HG03045 (cell line): ENCODE results near the gene PLCH1.

Source experiments
- ATAC-seq: cut with Tn5 transposase; IDR thresholded peaks from one replicate; pipeline ENCODE4 v1.9.1; 2021; ENCODE audit warnings: mild to moderate bottlenecking, moderate library complexity; ENCODE audit not compliant: unreplicated experiment

PLCH1 gene

DNA sequence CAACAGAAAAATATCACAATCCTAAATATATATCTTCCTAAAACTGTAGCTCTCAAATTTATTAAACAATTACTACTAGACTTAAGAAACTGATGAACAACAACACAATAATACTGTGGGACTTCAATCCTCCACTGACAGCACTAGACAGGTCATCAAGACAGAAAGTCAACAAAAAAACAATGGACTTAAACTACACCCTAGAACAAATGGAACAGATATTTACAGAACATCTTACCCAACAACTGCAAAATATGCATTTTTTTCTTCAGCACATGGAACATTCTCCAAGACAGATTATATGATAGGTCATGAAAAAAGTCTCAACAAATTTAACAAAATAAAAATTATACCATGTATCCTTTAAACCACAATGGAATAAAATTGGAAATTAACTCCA lies 133.4 kb downstream of the PLCH1 start:
- no peak for ATAC-seq

DNA sequence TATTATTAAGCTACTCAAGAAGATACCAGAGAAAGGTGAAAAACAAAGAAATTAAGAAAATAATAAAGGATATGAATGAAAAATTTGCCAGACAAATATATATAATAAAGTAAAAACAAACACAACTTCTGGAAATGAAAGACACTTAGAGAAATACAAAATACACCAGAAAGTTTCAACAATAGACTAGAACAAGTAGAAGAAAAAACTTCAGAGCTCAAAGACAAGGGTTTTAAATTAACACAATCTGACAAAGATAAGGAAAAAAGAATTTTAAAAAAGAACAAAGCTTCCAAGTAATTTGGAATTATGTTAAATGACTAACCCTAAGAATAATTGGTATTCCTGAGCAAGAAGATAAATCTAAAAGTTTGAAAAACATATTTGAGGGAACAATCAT lies 135.3 kb downstream of the PLCH1 start:
- ATAC-seq, result no peak

DNA sequence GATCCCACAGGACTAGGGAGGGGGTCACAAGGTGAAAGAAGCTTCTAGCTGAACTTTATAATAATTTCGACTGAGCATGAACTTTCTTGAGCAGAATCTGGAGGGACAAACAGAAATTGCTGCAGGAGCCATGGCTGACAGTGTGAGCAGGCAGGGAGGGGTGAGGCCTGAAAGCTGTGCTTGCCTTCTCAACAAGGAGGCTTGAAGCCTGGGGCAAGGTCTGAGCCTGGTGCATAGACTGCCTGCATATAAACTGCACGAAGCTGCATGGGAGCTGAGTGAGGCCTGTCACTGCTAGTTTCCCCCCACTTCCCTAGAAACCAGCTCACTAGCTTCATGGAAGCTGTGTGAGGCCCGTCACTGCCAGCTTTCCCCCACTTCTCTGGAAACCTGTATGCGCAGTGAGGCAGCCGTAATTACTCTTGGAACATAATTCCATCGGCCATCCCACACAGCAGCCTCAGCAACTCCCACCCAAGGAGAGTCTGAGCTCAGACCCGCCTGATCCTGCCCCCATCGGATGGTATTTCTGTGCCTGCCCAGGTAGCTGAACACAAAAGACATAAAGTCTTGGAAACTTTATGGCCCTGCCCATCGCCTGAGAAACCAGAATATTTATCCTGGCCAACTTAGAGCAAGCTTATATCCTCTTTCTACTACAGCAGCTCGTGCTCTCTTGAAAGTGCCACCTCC lies 136.5 kb downstream of the PLCH1 start:
- no peak for ATAC-seq

DNA sequence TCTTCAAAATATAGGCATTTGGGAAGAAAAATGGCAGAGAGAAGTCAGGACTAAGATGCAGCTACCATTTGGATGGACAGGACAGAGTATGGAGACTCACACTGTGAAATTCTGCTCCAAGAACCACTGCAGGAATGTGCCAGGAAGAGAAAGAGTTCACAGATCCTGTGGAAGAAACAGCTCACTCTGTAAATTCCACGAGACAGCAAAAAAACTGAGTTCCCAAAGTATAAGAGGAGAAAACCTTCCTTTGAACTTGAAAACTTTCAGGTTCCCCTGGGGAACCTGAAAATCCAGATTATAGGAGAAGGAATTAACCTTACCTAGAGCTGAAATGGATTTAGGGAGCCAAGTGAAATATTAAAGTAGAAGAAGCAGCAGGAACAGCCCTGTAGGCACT lies 137.1 kb downstream of the PLCH1 start:
- ATAC-seq, result no peak

DNA sequence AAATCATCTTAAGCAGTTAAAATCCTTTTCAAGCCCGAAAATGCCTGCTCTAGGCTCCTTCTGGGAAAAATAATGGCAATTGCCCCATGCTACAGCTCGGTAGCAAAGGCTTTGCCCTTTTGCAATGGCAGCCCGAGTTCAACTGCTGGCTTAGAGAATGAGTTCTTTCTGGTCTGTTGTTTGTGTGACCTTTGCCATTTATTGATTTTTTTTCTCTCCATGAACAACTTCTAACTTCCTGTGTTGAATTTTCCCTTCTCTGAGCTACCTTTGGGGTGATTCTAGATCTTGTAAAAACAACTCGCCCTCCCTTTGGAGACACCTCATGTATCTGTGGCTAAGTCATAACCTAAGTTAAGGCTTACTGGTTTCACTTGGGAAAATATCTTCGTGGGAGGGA lies 139.3 kb downstream of the PLCH1 start:
- no peak for ATAC-seq

DNA sequence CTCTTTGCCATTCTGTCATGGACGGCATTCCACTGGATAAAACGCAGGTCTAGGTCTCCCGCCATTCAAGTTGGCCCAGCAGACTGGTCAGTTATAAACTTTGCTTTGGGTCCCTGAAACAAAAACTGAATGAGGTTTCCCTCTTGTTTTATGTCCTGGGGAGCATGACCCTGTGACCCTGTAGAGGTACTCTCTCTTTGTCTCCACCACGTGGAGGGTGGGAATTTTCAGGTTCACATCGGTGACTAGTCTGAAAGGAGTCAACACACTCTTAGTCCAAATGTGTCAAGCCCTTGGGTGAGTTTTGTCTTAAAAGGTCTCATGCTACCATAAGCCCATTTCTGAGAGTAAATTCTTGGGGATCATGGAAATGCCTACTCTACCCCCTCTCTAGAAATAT lies 139.9 kb downstream of the PLCH1 start:
- ATAC-seq, result no peak

DNA sequence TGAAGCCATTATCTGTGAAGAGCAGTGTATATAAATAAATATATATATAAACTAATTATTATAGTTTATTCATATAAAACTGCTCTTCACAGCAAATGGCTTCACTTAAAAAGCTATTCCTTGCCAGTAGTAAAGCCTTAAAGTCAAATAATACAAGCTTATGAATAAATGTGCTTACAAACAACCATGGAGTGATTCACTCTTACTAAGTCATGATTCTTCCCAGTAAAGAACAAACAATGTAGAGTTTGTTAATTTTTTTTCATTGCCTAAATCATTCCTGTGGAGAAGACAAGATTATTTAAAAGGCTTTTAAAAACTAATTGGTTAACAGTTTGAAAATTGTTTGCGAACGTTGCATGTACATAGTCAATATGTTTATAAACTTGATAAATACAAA lies 140.7 kb downstream of the PLCH1 start:
- ATAC-seq, result no peak

DNA sequence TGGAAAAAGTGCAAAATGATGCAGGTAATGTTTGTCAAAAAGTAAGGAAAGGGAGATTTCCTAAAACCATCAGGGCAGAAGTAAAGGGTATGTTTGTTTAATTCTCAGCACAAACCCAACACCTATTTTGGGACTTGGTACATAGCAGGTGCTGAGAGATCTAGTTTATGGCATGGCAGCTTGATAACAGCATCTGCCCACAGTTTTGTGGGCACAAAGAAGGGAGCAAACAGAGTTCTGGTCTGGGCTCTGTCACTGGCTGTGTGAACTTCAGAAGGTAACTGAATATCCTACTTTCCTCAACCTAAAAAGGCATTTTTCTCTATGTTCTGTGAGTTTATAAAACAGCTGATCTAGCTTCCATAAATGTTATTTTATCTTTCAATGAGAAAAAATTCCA lies 141.6 kb downstream of the PLCH1 start:
- ATAC-seq, result no peak

DNA sequence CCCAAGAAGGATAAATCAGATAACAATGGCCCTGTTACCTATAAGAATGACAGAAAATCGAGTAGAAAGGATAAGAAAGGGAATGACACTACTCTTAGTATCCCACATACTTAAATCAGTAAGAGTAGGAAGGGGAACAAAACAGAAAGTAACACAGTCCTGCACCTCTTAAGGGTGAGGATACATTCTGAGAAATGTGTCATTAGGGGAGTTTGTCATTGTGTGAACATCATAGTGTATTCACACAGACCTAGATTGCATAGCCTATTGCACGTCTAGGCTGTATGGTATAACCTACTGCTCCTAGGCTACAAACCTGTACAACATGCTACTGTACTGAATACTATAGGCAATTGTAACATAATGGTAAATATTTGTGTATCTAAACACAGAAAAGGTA lies 142.6 kb downstream of the PLCH1 start:
- no peak for ATAC-seq

DNA sequence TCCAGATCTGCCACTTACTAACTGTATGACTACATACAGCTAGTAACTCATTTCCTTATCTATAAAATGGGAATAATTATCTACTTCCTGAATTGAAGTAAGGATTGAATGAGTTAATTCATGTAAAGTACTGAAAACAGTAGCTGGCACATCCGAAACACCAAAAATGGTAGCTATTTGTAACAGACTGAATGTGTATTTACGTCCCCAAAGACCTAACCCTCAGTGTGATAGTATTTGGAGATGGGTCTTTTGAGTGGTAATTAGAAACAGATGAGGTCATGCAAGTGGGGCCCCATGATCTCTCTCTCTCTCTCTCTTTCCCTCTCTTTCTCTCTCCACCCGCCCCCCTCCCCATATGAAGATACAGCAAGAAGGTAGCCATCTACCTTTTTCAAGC lies 146.2 kb downstream of the PLCH1 start:
- no peak for ATAC-seq

DNA sequence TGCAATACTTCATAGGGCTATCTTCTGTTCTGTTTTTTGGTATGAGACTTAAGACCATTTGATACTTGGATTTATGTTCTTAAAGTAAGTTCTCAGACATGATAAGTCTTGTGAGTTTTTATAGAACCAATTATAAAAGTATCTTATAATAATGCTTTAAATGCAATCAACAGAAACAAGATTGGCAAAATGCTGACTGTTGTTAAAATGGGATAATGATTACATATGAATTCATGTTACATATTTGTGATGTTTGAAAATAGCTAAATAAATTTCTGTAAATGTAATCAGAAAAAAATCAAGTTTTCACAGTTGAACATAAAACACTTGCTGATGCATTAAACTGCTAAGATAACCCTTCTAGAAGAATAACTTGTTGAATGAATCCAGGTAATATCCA lies 148.3 kb downstream of the PLCH1 start:
- ATAC-seq, result no peak

DNA sequence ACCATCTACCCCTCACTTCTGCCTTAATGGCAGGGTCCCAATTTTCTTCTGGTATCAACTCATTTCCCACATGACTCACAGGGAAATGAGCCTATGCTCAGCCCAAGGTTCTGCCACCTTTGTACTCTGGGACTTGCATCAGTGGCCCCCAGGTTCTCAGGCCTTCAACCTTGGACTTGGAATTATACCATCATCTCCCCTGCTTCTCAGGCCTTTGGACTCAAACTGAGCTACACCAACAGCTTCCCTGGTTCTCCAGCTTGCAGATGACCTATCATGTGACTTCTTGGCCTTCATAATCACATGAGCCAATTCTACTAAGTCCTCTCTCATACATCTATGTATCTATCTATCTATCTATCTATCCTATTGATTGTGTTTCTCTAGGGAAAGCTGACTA lies 149.5 kb downstream of the PLCH1 start:
- ATAC-seq, result no peak

DNA sequence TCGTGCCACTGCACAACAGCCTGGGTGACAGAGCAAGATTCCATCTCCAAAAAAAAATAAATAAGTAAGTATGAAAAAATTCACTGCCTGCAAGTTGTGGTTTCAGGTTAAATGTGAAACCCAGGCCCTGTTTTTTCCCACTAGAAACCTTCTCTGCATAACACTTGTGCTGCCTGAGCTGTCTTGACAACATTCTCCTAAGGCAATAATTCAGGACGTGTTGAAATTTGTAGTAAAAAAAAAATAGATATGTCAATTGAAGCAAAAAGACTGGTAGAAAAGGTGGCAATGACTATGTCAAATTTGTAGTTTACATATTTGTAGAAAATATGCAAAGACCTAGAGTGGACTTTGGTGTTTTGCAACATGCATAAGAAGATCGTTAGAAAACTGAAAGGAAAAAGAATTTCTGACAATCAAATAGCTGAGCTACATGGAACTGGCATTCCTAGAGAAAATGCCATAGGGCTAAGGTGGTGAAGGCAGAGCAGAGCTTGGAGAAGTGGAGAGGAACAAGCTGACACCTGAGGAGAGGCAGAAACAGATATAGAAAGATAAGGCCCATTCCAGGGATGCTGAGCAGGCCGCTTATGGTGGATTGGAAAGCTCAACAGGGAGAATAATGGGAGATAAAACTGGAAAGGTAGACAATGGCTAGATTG lies 150.2 kb downstream of the PLCH1 start:
- no peak for ATAC-seq

DNA sequence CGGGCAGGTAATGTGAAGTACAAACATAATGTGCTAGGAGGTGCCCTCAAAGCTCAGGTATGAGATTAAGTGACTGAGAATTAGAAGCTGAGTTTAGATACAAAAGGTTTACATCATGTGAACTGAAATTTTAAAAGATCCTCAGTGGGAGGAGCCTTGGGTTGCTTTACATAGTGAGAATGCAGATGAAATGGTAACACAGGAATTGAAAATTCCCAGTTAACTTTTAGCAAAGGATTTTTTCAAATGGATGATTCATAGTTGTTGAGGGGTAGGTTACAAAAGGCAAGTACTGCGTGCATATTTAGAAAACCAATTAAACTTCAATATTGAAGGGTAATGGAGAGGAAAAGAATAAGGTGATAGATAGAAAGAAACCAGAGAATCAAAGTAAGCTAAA lies 157.3 kb downstream of the PLCH1 start:
- no peak for ATAC-seq

DNA sequence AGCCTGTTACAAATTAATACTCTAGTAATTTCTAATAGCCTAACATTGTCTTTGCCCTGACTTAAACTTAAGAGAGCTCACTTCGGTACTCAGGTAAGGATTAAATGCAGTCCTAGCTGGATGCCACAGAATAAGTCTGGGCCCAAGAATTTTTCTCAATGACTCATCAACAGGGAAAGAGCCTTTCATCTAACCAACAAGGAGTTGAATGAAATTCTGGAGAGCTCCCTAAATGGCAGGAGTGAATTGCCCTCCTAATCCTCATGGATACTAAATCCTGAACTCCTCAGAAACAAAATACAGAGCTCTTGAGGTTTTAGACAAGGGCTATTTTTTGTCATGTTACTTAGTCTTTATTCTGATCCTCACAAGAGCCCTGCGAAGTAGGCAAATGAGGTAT lies 159.5 kb downstream of the PLCH1 start:
- ATAC-seq, result no peak

DNA sequence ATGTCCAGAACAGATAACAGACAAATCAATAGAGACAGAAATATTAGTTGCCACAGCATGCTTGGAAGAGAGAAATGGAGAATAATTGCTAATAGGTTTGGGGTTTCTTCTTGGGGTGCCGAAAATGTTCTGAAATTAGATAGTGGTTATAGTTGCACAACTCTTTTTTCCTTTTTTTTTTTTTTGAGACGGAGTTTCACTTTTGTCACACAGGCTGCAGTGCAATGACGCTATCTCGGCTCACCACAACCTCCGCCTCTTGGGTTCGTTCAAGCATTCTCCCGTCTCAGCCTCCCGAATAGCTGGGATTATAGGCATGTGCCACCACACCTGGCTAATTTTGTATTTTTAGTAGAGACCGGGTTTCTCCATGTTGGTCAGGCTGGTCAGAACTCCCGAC lies 163.3 kb downstream of the PLCH1 start:
- ATAC-seq, result no peak

DNA sequence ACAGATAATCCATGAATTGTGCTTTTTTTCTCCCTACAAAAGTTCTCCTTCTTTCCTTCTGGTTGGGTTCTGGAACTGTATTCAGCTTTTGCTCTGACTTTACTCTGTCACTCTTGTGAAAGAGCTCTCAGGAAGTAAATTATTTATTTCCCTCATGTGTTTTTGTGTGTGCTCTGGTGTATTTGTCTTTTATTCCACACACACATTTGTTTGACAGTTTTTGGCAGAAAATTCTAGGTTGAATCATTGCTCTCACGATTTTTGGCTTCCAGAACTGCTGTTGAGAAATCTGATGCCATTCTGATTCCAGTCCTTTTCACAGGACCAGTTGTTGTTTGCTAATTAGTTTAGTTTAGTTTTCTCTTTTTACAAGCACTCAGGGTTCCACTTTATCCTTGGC lies 172.8 kb downstream of the PLCH1 start:
- ATAC-seq, result no peak

DNA sequence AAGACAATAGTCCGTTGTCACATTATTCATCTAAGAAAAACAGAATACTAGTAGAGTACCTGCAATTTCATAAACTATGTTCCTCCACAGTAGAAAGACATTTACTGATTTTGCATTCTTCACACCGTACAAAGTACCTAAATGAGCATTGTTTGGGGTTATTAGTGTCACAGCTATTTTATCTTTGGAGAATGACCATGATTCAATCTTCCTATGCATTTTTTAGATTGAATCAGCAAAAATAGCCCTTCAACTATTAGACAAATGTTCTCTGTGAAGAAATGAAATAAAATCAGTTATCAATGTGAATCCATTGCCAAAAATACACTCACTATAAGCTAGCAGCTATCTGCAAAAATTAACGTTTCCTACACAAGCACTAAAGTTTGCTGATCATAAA lies 176.6 kb downstream of the PLCH1 start:
- ATAC-seq, result no peak

DNA sequence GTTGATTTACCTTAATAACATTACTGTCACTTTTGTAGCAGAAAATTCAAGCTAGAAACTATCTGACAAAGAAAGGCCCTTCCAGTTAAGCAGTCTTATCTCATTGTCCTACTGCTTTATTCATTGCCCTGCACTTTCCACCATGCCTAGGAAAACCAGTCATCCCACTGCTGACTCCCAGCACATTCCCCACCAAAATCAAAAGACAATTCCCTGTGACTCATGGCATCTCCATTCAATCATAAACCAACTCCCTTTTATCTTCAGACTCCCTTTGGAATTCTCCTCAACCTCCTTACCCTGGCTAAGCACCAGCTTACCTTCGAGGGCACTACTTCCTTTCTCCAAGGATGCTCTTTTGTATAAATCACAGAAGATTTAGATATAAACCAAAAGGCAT lies 184.3 kb downstream of the PLCH1 start:
- ATAC-seq, result no peak

DNA sequence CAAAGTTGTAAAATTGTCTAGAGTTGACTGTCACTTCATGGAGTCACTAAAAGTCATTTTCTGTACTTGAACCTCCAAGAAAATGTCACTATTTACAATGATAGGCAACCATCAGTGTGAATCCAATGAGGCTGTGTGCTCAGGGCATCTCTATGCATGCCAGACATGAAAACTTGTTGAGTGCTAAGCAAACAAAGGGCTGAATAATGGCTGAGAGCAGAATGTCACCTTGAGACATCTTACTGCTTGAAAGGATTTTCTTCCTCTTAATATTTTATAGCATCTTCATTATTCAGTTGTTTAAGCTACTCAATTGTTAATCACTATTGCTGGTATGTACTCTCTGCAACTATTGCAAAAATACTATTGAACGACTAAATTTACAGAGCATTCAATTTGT lies 184.7 kb downstream of the PLCH1 start:
- no peak for ATAC-seq

DNA sequence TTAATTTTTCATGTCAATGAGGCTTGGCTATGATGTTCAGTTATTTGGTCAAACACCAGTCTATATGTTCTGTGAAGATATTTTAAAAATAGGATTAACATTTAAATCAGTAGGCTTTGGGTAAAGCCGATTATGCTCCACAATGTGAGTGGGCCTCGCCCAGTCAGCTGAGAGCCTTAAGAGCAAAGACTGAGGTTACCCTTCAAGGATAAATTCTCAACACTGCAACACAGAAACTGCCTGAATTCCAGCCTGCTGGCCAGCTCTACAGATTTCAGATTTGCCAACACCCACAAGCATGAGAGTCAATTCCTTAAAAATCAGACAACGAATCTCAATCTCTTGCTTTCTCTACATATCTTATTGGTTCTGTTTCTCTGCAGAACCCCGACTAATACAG lies 188.3 kb downstream of the PLCH1 start:
- ATAC-seq, result no peak

DNA sequence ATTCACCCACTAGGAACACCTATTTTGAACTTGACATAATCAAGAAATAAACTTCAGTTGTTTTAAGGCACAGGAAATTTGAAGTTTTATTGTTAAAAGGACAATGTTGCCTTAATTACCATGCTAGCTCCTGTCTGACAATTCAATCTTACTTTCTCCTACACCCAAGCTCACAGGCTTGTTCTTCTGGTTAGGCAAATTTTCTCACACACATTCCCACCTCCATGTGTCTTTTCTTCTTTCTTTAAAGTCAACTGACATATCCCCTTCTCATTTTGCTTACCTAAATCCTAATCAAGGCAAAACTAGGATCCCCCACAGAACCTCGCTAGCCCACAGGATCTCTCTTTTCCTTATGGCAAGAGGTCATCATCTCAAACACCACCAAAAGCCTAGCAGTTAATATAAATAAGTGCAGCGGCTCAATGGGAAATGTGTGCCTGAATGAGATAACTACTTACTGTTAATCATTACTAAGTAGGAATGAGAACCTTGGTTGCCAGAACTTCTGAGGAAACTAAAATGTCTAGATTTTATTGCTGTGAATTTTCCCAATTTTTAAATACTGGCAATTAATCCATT lies 189.3 kb downstream of the PLCH1 start:
- ATAC-seq, result no peak
